ENCODE results near the gene TMEM256.

Gene TMEM256

DNA sequence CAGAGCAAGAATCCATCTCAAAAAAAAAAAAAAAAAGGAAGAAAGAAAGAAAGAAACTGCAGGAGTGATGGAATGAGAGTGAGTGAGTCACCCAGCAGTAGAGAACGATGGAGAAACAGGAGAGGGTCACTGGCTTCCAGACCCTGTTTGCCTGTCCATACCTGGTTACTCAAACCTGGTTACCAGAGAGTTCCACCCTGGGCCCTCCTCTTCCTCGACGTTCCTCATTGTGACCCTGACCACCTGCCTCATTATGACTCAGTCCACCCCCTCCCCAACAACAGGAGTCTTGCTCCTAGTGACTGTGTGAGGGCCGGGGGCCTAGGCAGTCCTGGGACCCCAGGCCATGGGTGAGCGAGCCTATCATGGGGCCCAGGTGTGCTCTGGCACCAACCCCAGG lies 24.7 kb upstream of the TMEM256 start, which contains the start of gene SPEM3:
Gene SPEM3, plus strand, starts transcription at position 301 of the 400 bp plus-strand sequence. Its CDS starts 46 bp downstream, at position 347.
- DNase-seq, result no peak

DNA sequence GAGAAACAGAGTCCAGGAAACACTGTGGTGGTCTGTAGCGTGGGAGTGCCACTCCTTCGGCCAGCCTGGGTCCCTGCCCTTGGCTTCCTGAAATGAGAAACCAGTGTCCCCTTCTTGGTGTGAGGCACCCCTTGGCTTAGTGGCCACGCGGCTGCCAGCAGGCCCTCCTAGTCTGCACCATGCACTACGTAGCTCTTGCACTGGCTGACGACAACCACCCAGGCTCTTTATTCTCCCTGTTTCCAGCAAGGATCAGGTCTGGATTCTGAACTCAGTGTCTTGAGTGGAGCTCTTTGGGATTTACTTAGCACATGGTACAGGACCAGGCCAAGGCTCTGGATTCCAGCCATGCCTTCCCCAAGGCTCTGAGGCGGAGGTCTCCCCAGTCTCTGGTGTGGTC lies 23.7 kb upstream of the TMEM256 start:
- no peak for DNase-seq

DNA sequence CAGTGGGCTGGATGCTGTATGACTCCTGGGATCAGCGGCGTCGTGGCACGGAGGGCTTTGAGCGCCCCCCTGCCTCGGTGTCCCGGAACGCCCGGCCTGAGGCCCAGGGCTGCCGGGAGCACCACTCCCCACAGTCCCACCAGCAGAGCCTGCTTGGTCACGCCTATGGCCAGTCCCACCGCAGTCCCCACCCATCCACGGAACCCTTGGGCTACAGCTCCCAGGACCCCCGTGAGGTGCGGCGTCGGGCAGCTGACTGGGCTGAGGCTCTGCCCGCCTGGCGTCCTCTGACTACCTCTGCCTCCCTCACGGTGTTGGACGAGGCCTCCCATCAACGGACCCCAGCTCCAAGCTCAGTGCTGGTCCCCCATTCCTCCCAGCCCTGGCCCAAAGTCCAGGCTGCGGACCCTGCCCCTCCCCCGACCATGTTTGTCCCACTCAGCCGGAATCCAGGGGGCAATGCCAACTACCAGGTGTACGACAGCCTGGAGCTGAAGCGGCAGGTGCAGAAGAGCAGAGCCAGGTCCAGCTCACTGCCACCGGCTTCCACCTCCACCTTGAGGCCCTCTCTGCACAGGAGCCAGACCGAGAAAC lies 23.1 kb upstream of the TMEM256 start:
- no peak for DNase-seq

DNA sequence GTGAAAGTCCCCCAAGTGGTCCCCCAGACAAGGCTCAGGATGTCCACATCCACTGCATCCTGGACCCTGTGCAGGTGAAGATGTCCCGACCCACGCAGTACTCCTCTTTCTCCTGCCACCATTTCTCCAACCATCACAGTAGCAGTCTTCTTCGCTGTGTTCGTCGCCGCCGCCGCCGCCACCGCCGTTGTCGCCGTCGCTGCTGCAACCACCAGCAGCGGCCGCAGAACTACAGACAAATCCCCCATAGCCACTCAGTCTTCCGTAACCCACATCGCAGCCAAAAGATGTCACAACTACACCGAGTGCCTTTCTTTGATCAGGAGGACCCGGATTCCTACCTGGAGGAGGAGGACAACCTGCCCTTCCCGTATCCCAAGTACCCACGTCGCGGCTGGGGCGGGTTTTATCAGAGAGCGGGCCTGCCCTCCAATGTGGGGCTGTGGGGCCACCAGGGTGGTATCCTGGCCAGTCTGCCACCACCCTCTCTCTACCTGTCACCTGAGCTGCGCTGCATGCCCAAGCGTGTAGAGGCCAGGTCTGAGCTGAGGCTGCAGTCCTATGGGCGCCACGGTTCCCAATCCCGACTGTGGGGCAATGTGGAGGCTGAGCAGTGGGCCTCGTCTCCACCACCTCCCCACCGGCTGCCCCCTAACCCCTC lies 22.4 kb upstream of the TMEM256 start:
- no peak for DNase-seq

DNA sequence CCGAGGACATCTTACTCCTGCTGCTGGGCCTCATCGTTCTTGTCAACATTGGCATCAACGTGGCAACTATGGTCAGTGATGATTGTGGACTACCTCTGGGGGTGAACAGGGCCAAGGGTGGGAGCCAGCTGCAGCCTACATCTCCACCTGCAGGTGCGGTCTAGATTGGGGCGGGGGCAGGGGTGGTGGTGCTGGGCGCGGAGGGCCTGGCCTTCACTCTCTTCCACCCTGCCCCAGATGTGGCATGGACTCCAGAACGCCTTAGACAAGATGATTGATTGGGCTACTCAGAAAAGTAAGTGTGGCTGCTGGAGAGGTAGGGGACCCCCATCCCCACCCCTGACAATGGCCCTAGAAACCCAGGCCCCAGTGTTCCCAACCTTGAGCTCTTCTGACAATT lies 21.9 kb upstream of the TMEM256 start:
- no peak for DNase-seq

DNA sequence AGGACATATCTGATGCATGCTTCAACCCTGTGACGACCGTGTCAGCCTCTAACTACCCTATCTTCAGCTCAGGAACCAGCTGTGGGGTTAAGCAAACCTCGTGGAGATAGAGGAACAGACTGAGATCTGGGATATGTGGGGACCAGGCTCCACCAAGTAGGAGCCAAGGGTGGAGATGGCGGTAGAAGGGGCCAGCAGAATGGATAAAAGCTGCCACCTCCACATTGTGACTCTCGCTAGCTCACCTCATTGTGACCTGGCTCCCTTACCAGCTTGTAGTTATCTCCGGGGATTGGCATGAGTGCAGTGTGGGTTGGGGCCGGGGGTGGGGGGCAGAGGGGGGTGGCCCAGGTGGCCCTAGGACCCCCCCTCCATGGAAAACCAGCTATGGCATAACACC lies 21.4 kb upstream of the TMEM256 start, which contains the start of gene SPEM2:
Gene SPEM2, plus strand, starts transcription at position 301 of the 400 bp plus-strand sequence. Its CDS starts 73 bp downstream, at position 374.
- DNase-seq, result no peak

DNA sequence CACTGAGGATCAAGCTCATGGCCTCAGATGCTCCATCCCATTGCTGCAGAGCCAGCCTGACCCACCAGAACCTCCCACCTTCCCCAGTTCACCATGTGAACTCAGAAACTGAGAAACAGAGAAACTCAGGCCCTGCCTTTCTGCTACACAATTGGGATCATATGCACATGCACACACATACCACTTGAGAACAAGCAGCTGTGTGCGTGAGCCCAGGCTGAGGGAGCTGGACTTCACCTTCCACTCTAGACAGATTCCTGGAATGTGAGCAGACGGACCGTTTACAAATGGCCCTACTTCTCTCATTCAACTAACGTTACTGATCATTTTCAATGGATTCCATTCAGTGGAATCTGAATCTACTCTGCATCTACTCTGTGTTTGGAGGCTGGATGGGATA lies 19.8 kb upstream of the TMEM256 start:
- DNase-seq, result no peak

DNA sequence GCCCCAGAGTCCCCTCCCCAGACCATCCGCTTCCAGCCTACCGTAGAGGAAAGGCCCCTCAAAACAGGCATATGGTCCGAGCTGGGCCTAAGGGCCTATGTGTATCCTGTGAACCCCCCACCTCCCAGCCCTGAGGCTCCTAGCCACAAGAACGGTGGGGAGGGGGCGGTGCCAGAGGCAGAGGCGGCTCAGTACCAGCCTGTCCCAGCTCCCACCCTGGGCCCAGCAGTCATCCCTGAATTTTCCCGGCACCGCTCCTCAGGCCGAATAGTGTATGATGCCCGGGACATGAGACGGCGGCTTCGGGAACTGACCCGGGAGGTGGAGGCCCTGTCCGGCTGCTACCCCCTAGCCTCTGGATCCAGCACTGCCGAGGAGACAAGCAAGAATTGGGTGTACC lies 17.3 kb upstream of the TMEM256 start:
- DNase-seq, result no peak

DNA sequence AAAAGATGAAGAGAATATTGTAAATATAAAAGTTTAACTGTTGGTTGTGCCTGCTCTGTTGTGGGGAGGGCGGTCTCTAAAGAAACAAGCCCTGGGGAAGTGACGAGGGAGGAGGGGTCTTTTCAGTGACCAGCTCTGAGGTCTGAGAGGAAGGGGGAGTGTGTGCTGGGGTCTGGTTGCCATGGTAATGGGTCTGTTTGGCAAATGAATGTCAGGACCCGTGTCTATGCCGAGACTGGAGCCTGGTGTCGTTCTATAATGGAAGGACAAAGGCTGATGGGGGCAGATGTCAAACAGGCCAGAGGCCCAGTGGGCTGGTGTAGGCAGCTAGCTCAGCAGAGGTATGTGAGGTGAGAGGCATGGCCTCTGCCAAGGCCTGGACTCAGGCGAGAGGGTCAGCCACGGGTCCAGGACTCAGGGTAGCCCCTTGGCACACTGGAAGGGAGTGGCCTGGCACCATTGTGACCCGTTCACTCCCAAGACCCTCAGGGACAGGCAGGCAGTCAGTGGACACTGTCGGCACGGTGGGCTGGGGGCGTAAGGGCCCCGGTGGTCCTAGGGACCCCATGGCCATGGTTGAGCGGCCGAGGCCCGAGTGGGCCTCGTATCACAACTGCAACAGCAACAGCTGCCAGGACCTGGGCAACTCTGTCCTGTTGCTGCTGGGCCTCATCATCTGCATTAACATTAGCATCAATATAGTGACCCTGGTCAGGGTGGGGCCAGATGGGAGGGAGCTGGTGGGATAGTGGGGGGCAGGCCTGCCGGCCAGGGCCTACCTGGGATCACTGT lies 16.1 kb upstream of the TMEM256 start, which contains the start of gene SPEM1:
Gene SPEM1, plus strand, starts transcription at position 506 of the 792 bp plus-strand sequence. Its CDS starts 61 bp downstream, at position 567.
- DNase-seq, result peak; percentile 80

DNA sequence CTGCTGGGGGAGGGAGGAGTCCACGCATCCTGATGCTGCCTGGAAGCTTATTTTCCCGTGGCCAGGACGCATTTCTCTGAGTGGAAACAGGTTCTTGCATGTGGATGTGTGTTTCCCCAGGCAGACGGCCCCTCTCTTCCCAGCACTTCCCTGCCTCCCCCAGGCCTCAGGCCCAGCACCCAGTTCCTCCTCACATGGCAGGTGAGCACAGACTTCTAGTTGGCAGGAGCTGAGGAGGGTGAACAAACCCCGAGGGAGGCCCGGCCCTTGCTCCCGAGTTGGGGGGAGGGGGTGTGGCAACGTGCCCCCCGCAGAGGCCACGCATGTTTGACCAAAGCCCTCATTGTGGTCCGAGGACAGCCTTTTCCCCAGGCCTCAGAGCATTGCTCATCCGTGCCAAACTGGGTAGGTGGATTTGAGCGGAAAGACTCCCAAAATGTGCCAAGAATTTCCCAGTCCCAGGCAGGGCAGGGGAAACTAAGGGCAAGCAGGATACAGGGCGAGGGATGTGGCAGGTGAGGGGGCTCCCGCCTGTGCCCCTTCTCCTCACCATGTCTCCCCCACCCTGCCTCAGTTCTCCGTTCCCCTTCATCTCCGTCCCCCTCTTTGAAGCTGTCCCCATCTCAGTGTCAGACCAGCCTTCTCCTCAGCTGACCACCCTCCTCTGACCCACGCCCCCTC lies 14.7 kb upstream of the TMEM256 start:
- no peak for DNase-seq

DNA sequence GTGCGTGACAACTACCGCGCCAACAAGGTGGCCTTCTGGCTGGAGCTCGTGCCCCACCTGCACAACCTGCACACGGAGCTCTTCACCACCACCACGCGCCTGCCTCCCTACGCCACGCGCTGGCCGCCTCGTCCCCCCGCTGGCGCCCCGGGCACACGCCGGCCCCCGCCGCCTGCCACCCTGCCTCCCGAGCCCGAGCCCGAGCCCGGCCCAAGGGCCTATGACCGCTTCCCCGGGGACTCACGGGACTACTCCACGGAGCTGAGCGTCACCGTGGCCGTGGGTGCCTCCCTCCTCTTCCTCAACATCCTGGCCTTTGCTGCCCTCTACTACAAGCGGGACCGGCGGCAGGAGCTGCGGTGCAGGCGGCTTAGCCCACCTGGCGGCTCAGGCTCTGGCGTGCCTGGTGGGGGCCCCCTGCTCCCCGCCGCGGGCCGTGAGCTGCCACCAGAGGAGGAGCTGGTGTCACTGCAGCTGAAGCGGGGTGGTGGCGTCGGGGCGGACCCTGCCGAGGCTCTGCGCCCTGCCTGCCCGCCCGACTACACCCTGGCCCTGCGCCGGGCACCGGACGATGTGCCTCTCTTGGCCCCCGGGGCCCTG lies 13.3 kb upstream of the TMEM256 start:
- DNase-seq, result no peak

DNA sequence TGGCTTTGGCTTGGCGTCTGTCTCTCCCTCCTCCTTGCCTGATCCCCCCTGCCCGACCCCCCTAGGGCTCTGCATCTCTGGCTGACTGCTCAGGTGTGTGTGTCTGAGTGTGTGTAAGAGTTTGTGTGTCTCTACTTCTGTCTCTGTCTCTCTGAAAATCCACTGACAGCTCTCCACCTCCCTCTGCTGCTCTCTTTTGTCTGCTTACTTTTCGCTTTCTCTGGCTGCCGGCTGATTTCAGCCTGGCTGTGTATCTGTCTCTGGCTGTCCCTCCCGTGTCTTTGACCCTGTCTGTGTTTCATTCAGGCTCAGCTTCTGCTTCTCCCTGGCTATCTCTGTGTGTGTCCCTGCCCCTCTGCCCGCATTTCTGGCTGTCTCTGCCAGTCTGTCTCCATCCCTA lies 12.4 kb upstream of the TMEM256 start:
- no peak for DNase-seq

DNA sequence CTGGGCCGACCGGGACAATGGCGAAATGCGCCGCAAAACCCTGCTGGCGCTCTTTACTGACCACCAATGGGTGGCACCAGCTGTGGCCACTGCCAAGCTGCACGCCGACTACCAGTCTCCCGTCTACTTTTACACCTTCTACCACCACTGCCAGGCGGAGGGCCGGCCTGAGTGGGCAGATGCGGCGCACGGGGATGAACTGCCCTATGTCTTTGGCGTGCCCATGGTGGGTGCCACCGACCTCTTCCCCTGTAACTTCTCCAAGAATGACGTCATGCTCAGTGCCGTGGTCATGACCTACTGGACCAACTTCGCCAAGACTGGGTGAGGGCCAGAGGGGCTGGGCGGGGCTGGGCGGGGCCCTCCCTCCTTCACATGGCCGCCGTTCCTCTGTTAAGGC lies 11.9 kb upstream of the TMEM256 start:
- no peak for DNase-seq

DNA sequence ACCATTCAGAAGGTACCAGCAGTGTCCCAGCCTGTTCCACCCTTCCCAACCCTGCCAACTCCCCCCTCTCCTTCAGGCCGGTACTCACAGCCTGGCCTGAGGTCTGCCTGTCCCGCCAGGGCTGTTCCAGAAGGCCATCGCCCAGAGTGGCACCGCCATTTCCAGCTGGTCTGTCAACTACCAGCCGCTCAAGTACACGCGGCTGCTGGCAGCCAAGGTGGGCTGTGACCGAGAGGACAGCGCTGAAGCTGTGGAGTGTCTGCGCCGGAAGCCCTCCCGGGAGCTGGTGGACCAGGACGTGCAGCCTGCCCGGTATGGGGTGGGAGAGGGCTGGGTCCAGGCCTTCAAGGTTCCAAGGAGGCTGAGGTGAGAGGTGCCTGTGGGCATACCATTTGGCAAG lies 10.9 kb upstream of the TMEM256 start:
- DNase-seq, result no peak

DNA sequence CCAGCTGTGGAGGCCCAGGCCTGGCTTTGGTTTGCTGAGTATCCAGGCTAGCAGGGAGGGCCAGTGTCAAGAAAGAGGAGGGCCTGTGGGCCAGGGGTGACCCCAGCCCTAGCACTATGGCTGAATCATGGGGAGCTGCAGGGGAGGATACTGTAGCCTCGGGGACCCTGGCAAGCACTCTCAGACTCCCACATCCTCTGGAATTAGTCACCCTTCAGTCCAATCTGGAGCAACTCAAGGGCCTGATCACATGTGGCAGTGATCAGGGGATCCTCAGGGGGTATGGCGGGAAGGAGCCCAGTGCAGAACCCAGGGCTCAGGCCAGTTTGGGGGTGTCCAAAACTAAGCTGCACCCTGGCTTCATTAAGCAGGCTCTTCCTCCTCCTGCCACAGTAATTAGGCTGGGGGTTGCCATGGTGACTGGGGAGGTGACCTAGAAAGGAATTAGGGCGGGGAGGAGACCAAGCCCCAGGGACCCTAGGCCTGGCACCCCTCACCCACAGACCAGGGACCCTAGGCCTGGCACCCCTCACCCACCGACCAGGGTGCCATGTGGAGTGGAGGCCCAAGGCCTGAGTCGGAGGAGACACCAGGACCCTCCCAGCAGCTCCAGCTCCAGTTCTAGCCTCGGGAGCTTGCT lies 9.6 kb upstream of the TMEM256 start:
- peak; percentile 64 for DNase-seq

DNA sequence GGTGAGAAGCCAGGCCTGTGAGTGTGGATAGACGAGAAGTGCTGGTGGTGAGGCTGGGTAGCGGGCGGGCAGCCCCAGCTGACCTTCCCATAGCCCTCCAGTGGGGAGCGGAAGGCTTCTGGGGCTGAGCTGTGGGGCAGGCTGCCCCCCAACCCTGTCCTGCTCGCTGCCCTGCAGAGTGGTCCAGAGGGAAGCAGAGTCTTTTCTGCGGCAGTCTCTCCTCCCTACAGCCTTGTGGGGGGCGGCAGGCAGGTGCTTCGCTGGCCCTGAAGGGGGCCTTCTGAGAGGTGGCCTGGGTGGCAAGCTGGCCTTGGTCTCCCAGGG lies 7.5 kb upstream of the TMEM256 start:
- DNase-seq, result no peak

DNA sequence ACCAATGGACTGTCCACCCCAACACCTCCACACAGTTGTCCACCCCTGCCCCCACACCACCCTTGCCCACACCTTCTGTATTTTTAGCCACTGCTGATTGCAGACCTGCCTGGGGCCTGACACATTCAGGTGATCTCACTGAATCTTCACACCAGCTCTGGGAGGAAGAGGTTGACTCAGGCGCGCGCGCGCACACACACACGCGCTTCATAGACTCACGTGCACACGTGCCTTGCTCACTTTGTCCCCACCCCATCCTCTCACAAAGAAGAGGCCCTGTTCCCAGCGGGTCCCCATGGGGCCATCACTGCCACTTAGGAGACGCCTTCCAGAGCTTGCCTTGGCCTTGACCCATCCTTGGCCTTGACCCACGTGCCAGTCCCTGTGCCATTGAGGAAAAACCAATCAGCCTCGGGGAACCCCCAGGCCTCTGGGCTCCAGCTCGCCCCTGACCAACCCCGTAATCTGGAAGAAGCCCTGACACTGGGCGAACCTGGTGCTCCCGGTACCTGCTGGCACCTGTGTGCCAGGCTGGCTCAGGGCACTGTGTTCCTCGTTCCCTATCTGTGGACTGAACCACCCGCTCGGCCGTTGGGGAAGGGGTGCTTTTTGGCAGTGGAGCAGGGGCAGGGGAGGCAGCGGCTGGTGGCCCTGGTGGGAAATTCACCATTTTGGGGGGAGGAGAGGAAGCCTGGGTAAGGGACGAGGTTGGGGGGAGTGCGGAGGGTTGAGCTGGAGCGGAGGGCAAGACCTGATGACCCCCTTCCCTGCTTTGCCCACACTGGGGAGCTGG lies 6.9 kb upstream of the TMEM256 start:
- no peak for DNase-seq

DNA sequence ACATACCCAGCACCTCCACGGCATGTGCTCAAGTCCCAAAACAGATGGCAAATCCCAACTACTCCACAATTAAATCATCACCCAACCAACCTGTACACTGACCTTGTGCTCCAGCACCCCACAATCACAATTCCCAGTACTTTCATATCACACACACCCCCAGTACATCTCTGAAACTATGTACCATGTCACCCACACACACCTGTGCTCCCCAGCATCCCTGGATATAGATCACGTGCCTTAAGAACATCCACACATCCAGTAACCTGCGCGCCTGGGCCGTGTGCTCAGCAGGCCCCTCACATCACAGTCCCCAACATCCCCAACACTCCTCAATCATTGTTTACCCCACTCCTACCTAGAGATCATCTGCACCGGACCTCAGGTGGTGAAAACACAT lies 5.8 kb upstream of the TMEM256 start:
- DNase-seq, result no peak

DNA sequence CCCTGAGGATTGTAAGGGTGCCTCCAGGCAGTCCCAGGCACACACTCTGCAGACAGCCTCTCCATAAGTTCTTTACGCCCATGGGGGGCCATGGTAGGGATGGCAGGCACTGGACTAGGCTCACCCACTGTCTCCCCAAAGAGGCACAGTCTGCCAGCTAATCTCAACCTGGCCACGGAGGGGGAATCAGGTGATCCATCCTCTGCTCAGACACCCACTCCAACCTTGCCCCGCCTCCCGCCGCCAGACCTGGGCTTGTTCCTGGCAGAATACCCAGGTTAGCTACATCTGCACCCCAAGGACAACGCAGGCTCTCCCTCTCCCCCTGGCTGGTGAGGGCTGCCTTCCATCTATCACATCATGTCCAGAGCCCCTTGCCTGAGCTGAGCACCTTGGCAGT lies 5.0 kb upstream of the TMEM256 start:
- DNase-seq, result no peak

DNA sequence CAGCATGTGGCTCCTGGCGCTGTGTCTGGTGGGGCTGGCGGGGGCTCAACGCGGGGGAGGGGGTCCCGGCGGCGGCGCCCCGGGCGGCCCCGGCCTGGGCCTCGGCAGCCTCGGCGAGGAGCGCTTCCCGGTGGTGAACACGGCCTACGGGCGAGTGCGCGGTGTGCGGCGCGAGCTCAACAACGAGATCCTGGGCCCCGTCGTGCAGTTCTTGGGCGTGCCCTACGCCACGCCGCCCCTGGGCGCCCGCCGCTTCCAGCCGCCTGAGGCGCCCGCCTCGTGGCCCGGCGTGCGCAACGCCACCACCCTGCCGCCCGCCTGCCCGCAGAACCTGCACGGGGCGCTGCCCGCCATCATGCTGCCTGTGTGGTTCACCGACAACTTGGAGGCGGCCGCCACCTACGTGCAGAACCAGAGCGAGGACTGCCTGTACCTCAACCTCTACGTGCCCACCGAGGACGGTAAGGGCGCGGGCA lies 4.4 kb upstream of the TMEM256 start:
- no peak for DNase-seq

DNA sequence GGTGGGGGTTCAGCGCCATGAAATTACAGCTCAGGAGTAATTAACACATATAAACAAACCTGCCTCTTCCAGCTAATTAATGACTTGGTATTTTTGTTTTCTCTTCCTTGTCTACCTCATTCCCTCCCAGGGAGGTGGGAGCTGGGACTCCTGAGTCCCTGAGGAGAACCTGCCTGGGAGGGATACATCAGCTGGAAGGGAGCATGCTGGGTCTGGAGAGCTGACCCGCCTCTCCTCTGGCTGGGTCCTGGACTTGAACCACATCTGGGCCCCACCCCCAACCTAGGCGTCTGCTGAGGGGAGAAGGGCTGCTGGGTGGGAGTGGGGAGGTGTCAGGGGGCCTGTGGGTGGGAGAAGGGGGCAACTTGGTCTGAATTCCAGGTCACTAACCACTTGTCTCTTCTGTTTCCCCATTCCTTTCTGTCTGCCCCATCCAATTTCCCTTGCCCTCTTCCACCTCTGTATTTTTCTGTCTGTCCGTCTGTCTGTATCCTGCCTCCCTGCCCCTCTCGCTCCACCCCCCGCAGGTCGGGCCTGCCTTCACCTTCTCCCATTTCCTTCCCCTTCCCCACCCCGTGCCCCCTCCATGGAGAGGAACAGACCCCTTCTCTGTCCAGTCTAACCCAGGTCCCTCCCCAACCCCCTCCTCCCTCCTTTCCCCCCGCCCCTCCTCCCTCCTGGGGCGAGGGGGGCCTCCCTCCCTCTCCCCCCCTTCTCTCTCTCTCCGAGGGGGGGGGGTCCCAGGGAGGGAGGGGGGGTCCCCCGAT lies 3.8 kb upstream of the TMEM256 start, which contains the start of gene NLGN2:
Gene NLGN2, plus strand, starts transcription at position 361 of the 767 bp plus-strand sequence. CDS start 411 bp downstream, outside the sequence.
- no peak for DNase-seq

Measured in eye (tissue), 1 donor.